HG02852 (cell line): ENCODE measurements around the gene NELL1.

Source experiments
- ATAC-seq: cut with Tn5 transposase; IDR thresholded peaks from one replicate; pipeline ENCODE4 v1.9.1; 2021; ENCODE audit warnings: mild to moderate bottlenecking, moderate library complexity; ENCODE audit not compliant: unreplicated experiment

Gene NELL1

GRCh38 chr11:20937826-20938225 lies 268.4 kb downstream of the NELL1 start:
- ATAC-seq = no peak

GRCh38 chr11:20949585-20949984 lies 280.2 kb downstream of the NELL1 start:
- ATAC-seq = no peak

GRCh38 chr11:20962581-20962980 lies 293.2 kb downstream of the NELL1 start:
- no peak for ATAC-seq

GRCh38 chr11:20963596-20963995 lies 294.2 kb downstream of the NELL1 start:
- no peak for ATAC-seq

- ATAC-seq = no peak
These were observed 295.6 kb downstream of the NELL1 start for GRCh38 chr11:20964985-20965384.

- no peak for ATAC-seq
These were observed 297.1 kb downstream of the NELL1 start for GRCh38 chr11:20966489-20966888.

- ATAC-seq = no peak
These were observed 304.7 kb downstream of the NELL1 start for GRCh38 chr11:20973940-20974559.

- ATAC-seq = no peak
These were observed 311.4 kb downstream of the NELL1 start for GRCh38 chr11:20980736-20981135.

- no peak for ATAC-seq
These were observed 321.1 kb downstream of the NELL1 start for GRCh38 chr11:20990447-20990846.

- no peak for ATAC-seq
These were observed 322.1 kb downstream of the NELL1 start for GRCh38 chr11:20991471-20991870.

GRCh38 chr11:21007297-21007696 lies 337.9 kb downstream of the NELL1 start:
- no peak for ATAC-seq

- no peak for ATAC-seq
These were observed 348.9 kb downstream of the NELL1 start for GRCh38 chr11:21018248-21018647.

- ATAC-seq = no peak
These were observed 357.3 kb downstream of the NELL1 start for GRCh38 chr11:21026685-21027084.

- no peak for ATAC-seq
These were observed 368.5 kb downstream of the NELL1 start for GRCh38 chr11:21037850-21038249.

GRCh38 chr11:21038801-21039200 lies 369.4 kb downstream of the NELL1 start:
- ATAC-seq = no peak

- ATAC-seq = no peak
These were observed 371.2 kb downstream of the NELL1 start for GRCh38 chr11:21040630-21041029.

GRCh38 chr11:21048626-21049025 lies 379.2 kb downstream of the NELL1 start:
- no peak for ATAC-seq

- no peak for ATAC-seq
These were observed 384.1 kb downstream of the NELL1 start for GRCh38 chr11:21053466-21053865.

- ATAC-seq = no peak
These were observed 387.3 kb downstream of the NELL1 start for GRCh38 chr11:21056644-21057043.

- no peak for ATAC-seq
These were observed 390.5 kb downstream of the NELL1 start for GRCh38 chr11:21059879-21060278.

- ATAC-seq = no peak
These were observed 396.6 kb downstream of the NELL1 start for GRCh38 chr11:21066030-21066429.

- ATAC-seq = no peak
These were observed 399.5 kb downstream of the NELL1 start for GRCh38 chr11:21068886-21069285.

- no peak for ATAC-seq
These were observed 400.5 kb downstream of the NELL1 start for GRCh38 chr11:21069909-21070308.
